Smooth muscle cell (in vitro differentiated cells): ENCODE data around the gene GMDS. TPM values are rescaled to one million over a fixed set of nuclear protein-coding genes. Genes with fewer than 3 reads are reported as not detected.

ENCODE experiments used
- DNase-seq: peaks from one replicate; lab custom pipeline; 2025; ENCODE audit not compliant: unreplicated experiment; lab: John Stamatoyannopoulos, UW
- H2AFZ ChIP-seq: fragments of 200-600 bp; sonication (generic); 2 replicates; pipeline ENCODE4 v1.6.0; 2016; ENCODE audit warnings: antibody characterized with exemption, low read depth, mild to moderate bottlenecking
- H3F3A ChIP-seq: fragments of 200-600 bp; sonication (generic); 2 replicates; pipeline ENCODE4 v1.6.0; 2017; ENCODE audit warnings: antibody characterized with exemption, low read depth
- H3K27ac ChIP-seq: fragments of 200-600 bp; sonication (generic); 2 replicates; pipeline ENCODE4 v1.5.1; 2016; ENCODE audit warnings: low read depth, mild to moderate bottlenecking
- H3K27me3 ChIP-seq: fragments of 200-600 bp; sonication (generic); 2 replicates; pipeline ENCODE4 v1.6.1; 2016; ENCODE audit warnings: low read depth, mild to moderate bottlenecking
- H3K36me3 ChIP-seq: fragments of 200-600 bp; sonication (generic); 2 replicates; pipeline ENCODE4 v1.5.1; 2016; ENCODE audit warnings: low read depth
- H3K4me1 ChIP-seq: fragments of 200-600 bp; sonication (generic); 2 replicates; pipeline ENCODE4 v1.5.1; 2016; ENCODE audit warnings: low read depth
- H3K4me2 ChIP-seq: fragments of 200-600 bp; sonication (generic); 2 replicates; pipeline ENCODE4 v1.6.0; 2016; ENCODE audit warnings: mild to moderate bottlenecking
- H3K4me3 ChIP-seq: fragments of 200-600 bp; sonication (generic); 2 replicates; pipeline ENCODE4 v1.5.1; 2016; ENCODE audit warnings: mild to moderate bottlenecking
- H3K79me2 ChIP-seq: fragments of 200-600 bp; sonication (generic); 2 replicates; pipeline ENCODE4 v1.6.0; 2016; ENCODE audit warnings: low read depth, mild to moderate bottlenecking
- H3K9ac ChIP-seq: fragments of 200-600 bp; sonication (generic); 2 replicates; pipeline ENCODE4 v1.6.0; 2016; ENCODE audit warnings: low read depth
- H3K9me3 ChIP-seq: fragments of 200-600 bp; sonication (generic); replicated peaks from 2 replicates; pipeline ENCODE4 v1.5.1; 2016; ENCODE audit warnings: low read depth
- H4K20me1 ChIP-seq: fragments of 200-600 bp; sonication (generic); 2 replicates; pipeline ENCODE4 v1.6.0; 2016; ENCODE audit warnings: low read depth
- CTCF ChIP-seq: fragments of 200-600 bp; sonication (generic); IDR thresholded peaks from 2 replicates; pipeline ENCODE4 v1.5.1; 2017; ENCODE audit warnings: borderline replicate concordance, mild to moderate bottlenecking, antibody characterized with exemption; ENCODE audit not compliant: insufficient read depth, poor library complexity, severe bottlenecking
- WGBS: methylation state at CpG from one replicate; pipeline ENCODE4 v1.1.7; 2016; ENCODE audit warnings: low lambda C conversion rate; 5-methylcytosine and 5-hydroxymethylcytosine counted together
- polyA plus RNA-seq: library from polyadenylated mRNA; unstranded; fragments of >200 nt; fragmentation: Nextera tagmentation; extraction: Ambion mirVana; gene quantifications from 2 replicates; pipeline ENCODE4 v1.2.1, GENCODE V29; 2016
- total RNA-seq: library from RNA; depleted of rRNA; stranded (reverse); fragments of >200 nt; gene quantifications from 2 replicates; pipeline ENCODE4 v1.2.3, GENCODE V29; 2014

GMDS gene
- total and polyA plus RNA-seq, 2 experiments from 2014 or later = 3.7 to 8.5 TPM

GRCh38 chr6:1627827-1628560 is 617.4 kb downstream of the GMDS start:
- H3K27me3 ChIP-seq = peaks cover 82% of the 10 kb centered on the region
- no peak overlapping the region for H3K4me3 ChIP-seq
- H4K20me1 ChIP-seq = no peaks in the 10 kb centered on the region
- H2AFZ ChIP-seq = no peak overlapping the region
- H3K4me1 ChIP-seq = peaks cover 16% of the 10 kb centered on the region
- no peaks in the 10 kb centered on the region for H3K9me3 ChIP-seq
- no peak overlapping the region for H3K4me2 ChIP-seq
- H3K36me3 ChIP-seq = no peaks in the 10 kb centered on the region
- no peaks in the 10 kb centered on the region for H3F3A ChIP-seq
- TF ChIP-seq CTCF = no peak
- no peaks in the 10 kb centered on the region for H3K79me2 ChIP-seq
- H3K27ac ChIP-seq = no peak overlapping the region
- DNase-seq = no peak
- 27% methylated on average over 10 of the region's 10 CpGs for WGBS
- no peak overlapping the region for H3K9ac ChIP-seq

GRCh38 chr6:1626481-1626880 is 618.9 kb downstream of the GMDS start:
- Histone ChIP-seq H3K4me1 (peaks cover 16% of the 10 kb centered on the region), H4K20me1 (no peaks in the 10 kb centered on the region), H3K9ac (no peak overlapping the region), H3K79me2 (no peaks in the 10 kb centered on the region), H3K4me3 (no peak overlapping the region), H3K4me2 (no peak overlapping the region), H2AFZ (no peak overlapping the region), H3K27me3 (peaks cover 84% of the 10 kb centered on the region), H3K27ac (no peak overlapping the region), H3F3A (no peaks in the 10 kb centered on the region), H3K9me3 (no peaks in the 10 kb centered on the region), H3K36me3 (no peaks in the 10 kb centered on the region)
- no peak for DNase-seq
- TF ChIP-seq CTCF = no peak
- WGBS = 47% methylated on average over 4 of the region's 4 CpGs

- 49% methylated on average over 18 of the region's 18 CpGs for WGBS
- H3K9me3 ChIP-seq = no peaks in the 10 kb centered on the region
- no peaks in the 10 kb centered on the region for H3K79me2 ChIP-seq
- no peak overlapping the region for H3K9ac ChIP-seq
- H3K4me3 ChIP-seq = no peak overlapping the region
- peaks cover 90% of the 10 kb centered on the region for H3K27me3 ChIP-seq
- DNase-seq = no peak
- no peak overlapping the region for H3K4me2 ChIP-seq
- no peaks in the 10 kb centered on the region for H3F3A ChIP-seq
- peaks cover 16% of the 10 kb centered on the region for H3K4me1 ChIP-seq
- H3K27ac ChIP-seq = no peak overlapping the region
- TF ChIP-seq CTCF = no peak
- no peaks in the 10 kb centered on the region for H4K20me1 ChIP-seq
- no peak overlapping the region for H2AFZ ChIP-seq
- H3K36me3 ChIP-seq = no peaks in the 10 kb centered on the region
These were observed 619.5 kb downstream of the GMDS start for GRCh38 chr6:1625794-1626435.
